GM21360 (cell line): ENCODE data around the gene SPN.
"Not testable (repeated sequence)": the region's sequence is repeated elsewhere in the genome, so short reads cannot be mapped to it uniquely, and the experiment has no call there.

Source experiments
- ATAC-seq: cut with Tn5 transposase; IDR thresholded peaks from one replicate; pipeline ENCODE4 v1.9.1; 2021; ENCODE audit warnings: mild to moderate bottlenecking, moderate library complexity; ENCODE audit not compliant: unreplicated experiment

The SPN gene

DNA sequence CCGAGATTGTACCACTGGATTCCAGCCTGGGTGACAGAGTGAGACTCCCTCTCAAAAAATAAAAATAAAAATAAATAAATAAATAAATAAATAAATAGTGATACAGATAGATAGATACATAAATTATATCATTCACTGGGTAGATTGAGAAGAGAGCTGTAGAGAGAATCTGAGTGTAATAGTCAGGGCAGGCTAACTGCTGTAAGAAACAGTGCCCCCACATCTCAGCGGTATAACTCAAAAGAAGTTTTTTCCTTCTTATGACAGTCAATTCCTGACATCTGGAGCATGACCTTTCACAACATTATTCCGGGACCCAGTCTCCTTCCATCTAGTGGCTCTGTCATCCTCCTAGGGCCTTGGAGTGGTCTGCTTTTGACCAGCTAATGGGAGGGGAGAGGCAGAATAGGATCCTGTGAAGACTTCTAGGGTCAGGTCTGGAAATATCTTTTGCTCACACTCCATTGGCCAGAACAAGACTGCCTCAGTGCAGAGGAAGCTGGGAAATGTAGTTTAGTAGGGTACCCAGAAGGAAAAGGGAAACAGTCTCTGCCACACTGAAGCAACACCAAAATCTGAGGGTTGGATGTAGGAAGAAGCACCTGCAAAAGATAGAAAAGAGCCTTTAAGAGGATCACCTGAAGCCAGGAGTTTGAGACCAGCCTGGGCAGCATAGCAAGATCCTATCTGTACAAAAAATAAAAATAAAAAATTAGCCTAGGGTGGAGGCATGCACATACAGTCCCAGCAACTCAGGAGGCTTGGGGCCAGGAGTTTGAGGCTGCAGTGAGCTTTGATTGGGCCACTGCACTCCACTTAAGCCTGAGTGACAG lies 13.0 kb downstream of the SPN start:
- no peak for ATAC-seq

DNA sequence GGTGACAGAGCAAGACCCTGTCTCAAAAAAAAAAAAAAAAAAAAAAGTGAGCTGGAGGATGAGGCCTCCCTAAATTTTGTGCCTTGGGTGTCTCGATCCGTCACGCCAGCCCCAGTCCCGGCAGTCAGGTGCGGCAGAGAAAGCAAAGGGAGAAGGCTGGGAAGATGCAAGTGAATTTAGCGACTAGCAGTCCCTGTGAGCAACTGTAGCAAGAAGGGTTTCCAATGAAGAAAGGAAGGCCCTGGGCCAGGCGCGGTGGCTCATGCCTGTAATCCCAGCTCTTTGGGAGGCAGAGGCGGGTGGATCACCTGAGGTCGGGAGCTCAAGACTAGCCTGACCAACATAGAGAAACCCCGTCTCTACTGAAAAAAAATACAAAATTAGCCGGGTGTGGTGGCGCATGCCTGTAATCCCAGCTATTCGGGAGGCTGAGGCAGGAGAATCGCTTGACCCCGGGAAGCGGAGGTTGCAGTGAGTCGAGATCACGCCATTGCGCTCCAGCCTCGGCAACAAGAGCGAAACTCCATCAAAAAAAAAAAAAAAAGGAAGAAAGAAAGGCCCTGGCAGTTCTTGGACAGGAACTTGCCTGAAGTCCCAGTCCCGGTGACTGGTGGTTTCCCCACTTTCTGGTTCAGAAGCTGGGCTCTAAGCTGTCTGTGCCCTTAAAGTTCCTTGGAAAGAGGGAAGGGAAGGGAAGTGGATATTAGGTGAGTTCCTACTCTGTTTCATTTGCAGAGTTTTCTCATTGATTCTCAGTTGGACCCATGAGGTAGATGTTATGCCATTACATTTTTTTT lies 14.1 kb downstream of the SPN start:
- no peak for ATAC-seq

DNA sequence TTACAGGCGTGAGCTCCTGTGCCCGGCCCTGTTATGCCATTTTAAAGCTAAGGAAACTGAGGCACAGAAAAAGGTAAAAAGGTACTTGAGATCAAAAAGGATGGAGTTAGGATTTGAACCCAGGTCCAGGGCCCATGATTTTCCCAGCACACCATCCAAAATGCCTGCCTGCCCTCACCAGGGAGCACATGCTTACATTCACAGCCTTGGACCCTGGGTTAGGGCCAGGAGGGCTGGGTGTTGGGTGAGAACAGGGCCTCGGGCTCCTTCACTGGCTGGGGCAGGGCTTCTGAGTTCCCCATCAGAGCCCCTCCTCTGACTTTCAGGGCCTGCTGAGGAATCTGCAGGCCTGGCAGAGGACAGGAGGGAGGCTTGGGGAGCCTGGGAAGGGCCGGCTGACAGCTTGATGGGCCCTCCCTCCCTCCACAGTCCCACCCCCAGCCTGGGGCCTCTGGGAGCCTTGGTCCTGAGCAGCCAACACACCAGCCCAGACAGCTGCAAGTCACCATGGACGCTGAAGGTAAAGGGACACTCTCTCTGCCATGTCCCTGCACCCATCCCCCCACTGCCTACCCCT lies 15.7 kb downstream of the SPN start, which contains the start of gene QPRT:
TSS of gene QPRT (plus strand) at position 490 of the 577 bp plus-strand sequence. CDS start at position 508, 18 bp downstream.
- no peak for ATAC-seq

DNA sequence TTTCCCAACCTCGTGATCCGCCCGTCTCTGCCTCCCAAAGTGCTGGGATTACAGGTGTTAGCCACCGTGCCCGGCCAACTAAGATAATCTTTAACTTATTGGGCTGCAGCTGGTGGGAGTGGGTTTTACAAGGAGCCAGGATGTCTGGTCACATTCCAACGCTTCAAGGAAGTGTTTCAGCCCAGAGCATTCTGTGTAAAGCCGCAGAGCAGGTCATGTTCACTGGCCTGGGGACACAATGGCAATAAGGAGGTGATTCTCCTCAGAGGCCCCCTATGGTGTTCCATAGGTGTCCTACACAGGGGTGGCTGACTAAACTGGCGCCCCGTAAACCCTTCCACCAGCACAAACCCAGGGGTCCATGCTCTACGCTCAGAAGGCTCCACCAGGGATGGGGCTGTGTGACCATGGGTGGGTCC lies 17.1 kb downstream of the SPN start:
- ATAC-seq: no peak

DNA sequence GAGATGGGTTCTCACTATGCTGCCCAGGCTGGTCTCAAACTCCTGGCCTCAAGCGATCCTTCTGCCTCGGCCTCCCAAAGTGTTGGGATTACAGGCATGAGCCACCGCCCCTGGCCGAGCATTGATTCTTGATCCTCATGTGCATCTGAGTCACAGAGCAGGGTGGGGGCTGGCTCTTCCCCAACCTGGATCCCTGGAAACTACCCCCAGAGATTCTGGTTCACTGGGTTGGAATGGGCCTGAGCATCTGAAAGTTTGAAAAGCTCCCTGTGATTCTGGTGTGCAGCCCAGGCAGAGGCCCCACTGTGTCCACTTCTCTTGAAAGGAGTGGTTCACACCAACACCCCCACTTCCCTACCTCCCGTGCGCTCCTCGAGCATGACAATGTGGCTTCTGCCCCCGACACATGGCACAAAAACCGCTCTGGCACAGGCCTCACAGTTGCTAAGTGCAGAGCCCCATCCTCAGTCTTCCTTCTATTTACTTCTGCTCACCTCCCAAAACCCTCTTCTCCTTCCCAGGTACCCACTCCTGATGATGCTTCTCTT lies 20.6 kb downstream of the SPN start:
- no peak for ATAC-seq

DNA sequence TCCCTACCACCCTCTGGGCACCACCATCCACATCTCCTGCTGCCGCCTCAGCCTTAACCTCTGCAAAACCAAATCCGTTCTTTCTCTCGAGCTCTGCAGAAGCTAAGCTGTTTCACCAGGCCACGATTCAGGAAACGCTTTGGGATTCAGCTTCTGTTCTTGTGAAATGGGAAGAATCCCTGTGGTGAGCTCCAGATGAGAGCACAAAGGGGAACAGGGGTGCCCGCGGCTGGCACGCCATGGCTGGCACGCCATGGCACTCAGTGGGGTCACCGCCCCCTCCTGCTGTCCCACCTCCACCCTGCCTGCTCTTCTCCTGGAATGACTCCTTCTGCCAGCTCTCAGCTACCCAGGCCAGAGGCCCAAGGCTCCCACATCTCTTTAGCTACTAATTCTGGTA lies 21.6 kb downstream of the SPN start:
- no peak for ATAC-seq

DNA sequence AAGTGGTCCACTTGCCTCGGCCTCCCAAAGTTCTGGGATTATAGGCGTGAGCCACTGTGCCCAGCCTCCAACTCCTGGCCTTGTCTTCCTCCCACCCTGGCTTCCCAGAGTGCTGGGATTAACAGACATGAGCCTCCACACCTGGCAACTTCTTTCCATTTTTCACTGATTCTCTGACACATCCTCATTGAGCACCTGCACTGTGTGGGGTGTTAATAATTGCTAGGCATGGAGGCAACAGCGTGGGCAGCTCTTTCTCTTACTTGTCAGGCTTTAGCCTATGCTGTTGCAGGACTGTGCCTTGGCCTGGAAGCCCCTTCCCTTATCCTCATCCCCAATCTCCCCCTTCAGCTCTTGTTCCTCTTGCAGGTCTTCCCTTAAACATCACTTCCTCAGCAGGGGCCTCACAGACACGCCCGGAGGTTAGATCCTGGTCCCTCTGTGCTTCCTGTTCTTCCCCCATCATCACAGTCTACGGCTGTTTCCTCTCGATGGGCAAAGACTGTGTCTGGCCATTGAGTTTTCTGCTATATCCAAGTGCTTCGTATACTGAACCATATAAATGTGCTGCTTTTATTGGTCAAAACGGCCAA lies 23.8 kb downstream of the SPN start:
- ATAC-seq: no peak

DNA sequence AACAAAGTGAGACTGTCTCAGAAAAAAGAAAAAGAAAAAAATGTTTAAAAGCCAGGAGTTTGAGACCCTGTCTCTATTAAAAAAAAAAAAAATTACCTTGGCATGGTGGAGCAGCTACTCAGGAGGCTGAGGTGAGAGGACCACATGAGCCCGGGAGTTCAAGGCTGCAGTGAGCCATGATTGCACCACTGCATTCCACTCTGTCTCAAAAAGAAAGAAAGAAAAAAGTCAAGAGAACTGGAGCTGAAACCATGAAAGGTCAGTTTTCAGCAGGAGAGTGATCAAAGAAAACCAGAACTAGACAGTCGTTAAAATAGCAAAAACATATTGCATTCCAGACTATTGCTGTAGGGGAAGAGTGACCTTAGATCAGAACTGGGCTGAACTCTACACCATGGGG lies 24.7 kb downstream of the SPN start:
- no peak for ATAC-seq

DNA sequence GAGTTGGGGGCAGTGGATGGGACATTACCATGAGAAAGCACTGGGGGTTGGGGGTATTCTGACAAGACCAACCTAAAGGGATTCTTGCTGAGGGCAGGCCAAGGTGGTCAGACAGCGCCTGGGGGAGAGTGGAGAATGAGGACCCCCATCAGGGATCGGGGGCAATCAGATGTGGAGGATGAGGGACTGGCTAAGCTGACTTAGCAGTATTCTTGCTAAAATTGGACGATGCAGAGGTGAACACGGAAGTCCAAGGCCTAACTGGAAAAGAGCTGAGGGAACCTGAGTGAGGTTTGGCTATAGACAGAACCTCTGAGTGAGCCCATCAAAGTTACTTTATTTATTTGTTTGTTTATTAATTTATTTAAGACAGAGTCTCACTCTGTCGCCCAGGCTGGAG lies 25.1 kb downstream of the SPN start:
- no peak for ATAC-seq

DNA sequence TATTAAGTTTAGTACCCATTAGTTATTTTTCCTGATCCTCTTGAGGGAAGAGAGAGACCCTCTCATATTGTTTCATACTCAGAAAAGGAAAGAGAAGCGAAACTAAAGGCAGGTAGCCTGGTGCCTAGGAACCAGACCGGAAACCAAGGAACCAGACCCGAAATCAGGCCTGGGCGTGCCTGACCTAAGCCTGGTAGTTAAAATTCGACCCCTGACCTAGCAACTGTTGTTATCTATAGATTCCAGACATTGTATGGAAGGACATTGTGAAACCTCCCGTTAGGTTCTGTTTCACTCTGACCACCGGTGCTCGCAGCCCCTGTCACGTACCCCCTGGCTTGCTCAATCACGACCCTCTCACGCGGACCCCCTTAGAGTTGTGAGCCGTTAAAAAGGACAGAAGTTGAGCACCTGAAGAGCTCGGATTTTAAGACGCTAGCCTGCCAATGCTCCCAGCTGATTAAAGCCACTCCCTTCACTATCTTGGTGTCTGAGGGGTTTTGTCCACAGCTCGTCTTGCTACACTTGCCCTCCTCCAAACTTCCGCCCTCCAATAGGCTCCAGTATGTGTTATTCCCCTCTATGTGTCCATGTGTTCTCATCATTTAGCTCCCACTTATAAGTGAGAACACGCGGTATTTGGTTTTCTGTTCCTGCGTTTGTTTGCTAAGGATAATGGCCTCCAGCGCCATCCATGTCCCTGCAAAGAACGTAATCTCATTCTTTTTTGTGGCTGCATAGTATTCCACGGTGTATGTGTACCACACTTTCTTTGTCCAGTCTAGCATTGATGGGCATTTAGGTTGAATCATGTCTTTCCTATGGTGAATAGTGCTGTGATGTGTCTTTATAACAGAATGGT lies 26.7 kb downstream of the SPN start:
- ATAC-seq: not testable (repeated sequence)

DNA sequence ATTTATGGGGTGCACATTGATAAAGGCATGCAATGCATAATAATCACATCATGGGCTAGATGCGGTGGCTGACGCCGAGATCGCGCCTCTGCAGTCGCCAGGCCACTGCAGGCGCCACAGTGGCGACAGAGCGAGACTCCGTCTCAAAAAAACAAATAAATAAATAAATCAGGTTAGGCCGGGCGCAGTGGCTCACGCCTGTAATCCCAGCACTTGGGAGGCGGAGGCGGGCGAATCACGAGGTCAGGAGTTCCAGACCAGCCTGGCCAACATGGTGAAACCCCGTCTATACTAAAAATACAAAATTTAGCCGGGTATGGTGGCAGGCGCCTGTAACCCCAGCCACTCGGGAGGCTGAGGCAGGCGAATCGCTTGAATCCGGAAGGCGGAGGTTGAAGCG lies 29.6 kb downstream of the SPN start:
- not testable (repeated sequence) for ATAC-seq

DNA sequence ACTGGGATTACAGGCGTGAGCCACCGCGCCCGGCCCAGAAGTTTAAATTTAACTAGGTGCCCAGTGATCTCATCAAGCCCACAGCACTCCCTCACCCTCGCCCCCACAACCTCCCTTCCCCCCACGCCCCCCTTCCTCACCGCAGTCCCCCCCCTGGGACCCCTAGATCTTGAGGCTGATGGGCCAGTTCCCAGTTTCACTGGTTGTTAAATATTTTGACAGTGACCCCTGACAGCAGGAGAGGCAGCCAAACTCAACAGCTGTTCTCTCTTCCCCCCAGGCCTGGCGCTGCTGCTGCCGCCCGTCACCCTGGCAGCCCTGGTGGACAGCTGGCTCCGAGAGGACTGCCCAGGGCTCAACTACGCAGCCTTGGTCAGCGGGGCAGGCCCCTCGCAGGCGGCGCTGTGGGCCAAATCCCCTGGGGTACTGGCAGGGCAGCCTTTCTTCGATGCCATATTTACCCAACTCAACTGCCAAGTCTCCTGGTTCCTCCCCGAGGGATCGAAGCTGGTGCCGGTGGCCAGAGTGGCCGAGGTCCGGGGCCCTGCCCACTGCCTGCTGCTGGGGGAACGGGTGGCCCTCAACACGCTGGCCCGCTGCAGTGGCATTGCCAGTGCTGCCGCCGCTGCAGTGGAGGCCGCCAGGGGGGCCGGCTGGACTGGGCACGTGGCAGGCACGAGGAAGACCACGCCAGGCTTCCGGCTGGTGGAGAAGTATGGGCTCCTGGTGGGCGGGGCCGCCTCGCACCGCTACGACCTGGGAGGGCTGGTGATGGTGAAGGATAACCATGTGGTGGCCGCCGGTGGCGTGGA lies 31.5 kb downstream of the SPN start:
- ATAC-seq: no peak

DNA sequence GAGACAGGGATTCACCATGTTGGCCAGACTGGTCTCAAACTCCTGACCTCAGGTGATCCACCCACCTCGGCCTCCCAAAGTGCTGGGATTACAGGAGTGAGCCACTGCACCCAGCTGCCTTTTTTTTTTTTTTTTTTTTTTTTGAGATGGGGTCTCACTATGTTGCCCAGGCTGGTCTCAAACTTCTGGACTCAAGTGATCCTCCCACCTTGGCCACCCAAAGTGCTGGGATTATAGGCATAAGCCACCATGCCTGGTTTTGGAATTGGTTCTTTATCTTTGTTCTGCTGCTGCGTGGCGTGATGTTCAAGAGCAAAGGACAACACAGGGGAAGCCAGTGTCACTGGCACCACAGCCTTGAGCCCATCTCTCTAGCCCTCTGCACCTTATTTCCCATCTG lies 32.6 kb downstream of the SPN start:
- ATAC-seq: not testable (repeated sequence)

DNA sequence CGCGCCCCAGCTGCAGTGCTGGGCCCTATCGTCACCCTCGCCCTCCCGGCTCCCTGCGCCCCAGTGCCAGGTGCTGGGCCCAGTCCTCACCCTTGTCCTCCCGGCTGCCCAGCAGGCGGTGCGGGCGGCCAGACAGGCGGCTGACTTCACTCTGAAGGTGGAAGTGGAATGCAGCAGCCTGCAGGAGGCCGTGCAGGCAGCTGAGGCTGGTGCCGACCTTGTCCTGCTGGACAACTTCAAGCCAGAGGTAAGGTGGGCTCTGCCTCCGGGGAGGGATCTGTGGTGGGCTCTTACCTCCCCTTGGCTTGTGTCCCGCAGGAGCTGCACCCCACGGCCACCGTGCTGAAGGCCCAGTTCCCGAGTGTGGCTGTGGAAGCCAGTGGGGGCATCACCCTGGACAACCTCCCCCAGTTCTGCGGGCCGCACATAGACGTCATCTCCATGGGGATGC lies 33.9 kb downstream of the SPN start:
- no peak for ATAC-seq

DNA sequence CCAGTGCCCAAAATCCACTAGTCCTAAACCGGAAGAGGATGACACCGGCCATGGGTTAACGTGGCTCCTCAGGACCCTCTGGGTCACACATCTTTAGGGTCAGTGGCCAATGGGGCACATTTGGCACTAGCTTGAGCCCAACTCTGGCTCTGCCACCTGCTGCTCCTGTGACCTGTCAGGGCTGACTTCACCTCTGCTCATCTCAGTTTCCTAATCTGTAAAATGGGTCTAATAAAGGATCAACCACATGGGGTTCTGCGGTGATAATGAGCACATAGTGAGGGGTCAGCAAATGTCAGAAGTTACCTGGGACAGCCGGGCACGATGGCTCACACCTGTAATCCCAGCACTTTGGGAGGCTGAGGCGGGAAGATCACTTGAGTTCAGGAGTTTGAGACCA lies 34.3 kb downstream of the SPN start:
- ATAC-seq: no peak

DNA sequence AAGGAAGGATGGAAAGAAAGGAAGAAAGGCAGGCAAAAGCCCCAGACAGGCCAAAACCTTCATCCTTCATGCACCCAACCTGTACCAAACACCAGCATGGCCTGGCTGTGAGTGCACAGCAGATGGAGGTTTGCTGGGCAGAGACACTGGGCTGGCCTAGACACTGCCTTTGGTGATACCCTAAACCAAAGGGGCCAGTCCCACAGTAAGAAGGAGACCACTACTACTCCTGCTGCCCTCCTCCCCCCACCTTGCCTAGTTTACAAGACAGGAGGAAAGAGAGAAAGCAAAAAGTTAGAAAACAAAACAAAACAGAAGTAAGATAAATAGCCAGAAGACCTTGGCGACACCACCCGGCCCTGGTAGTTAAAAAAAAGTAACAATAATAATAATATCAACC lies 35.0 kb downstream of the SPN start:
- no peak for ATAC-seq

DNA sequence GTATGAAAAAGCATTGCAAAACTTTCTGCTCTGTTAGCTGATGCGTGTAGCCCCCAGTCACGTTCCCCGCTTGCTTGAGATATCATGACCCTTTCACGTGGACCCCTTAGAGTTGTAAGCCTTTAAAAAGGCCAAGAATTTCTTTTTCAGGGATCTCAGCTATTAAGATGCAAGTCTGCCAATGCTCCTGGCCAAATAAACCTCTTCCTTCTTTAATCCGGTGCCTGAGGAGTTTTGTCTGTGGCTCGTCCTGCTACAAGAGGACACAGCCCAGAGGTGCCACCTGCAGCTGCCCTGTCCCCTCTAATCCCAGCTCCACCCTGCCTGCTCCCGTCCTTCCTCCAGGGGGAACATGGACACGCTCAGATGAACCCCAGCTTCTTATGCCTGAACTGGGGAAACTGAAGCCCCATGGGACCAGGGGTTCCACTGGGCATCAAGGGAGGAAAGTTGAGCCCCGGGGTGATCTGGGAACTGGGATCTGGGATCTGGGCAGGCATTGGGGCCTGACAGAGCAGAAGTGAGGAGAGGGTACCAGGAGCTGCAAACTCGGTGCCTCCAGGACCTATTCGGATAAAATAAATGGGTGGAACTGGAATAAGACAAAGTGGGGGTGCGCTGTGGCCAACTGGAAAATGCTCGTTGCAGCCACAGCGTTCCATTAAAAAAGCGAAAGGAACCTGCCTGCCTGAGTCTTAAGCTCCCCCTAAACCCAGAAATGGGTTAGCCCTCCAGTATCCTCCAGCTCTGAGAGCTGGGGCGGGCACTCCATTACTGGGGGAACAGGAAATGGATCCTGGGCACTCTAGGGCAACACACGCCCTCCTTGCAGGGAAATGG lies 35.7 kb downstream of the SPN start:
- no peak for ATAC-seq
